GM21526 (cell line): ENCODE measurements around the gene PUM1.

ENCODE experiments used
- ATAC-seq: cut with Tn5 transposase; IDR thresholded peaks from one replicate; pipeline ENCODE4 v1.9.1; 2021; ENCODE audit warnings: moderate library complexity; ENCODE audit not compliant: unreplicated experiment, low FRiP score

The PUM1 gene

DNA sequence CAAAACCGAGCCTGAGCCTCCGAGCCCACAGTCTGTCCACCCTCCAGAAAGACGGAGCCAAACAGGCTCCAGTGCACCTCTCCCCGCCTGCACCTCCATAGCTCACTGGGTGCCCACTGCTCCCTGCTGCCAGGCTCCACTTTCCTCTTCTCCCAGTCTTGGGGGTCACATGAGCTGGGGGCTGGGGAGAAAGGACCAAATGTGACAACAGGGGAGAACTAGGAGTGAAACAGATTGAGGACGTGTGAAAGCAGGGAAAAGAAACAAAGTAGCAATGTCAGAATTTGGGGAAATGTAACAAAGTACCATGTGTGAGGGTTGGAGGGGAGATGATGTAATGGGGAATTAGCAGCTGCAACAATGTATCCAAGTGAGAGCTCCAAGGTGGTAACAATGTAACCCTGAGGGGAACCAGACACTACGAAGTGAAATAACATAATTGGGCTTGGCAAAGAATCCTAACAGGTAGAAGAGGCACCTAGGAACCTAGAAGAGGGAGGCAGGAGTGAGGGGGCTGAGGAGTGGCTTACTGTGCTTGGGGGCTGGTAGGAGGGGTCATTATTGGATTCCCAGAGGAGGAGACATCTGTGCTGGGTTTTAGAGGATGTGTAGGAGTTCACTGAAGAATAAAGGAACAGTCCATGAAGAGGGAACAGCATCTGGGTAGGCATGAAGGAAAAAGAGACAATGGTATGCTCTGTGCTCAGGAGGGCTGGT, 169.4 kb downstream of the PUM1 start:
- ATAC-seq: no peak

DNA sequence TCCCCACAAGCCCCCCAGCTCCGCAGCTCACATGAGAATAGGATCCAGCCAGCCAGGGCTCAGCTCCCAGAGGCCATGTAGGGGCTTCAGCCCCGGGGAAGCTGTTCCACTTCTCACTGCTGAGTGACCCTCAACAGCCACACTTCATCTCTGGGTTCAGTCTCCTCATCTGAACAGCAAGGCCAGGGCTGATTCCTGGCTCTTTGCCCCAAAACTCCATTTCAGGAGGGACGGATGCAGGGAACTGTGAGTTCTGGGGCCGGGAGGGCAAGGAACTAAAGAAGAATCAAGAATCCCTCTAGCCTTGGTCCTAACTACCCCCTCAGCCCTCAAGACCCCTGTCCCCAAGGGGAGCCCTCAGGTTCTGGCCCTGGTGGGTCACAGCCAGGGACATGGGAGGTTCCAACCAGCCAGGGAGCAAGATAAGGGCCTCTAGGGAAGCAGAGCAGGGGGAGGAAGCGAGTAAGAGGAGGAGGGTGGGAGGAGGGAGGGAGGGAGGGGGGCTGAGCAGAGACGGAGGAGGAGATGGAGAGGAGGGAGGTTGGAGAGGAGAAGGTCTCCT, 170.1 kb downstream of the PUM1 start:
- ATAC-seq: no peak

GRCh38 chr1:30894508-30894973, 171.0 kb downstream of the PUM1 start:
- no peak for ATAC-seq

DNA sequence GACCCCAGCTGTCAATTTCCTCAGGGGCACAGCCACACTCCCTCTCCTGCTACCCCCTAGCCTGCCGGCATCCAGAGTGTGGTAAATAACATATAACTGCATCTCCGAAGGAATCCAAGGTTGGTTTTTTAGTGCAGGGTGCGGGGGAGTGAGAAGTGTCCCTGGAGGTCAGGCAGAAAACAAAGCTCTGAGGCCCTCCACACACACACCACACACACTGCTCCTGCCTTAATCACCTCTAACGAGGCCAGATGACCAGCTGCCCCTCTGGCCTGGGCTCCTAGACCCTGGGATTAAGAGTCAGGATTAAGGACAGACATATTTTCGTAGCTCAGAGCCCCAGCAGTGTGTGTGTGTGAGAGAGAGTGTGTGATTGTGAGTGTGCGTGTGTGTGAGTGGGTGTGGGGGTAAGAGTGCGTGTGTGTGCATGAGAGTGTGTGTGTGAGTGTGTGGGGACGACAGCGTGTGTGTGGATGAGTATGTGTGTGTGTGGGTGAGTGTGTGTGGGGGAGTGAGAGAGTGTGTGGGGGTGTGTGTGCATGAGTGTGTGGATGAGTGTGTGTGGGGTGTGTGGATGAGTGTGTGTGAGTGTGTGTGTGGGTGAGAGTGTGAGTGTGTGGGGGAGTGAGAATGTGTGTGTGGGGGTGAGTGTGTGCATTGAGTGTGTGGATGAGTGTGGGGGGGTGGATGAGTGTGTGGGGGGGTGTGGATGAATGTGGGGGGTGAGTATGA, 171.6 kb downstream of the PUM1 start:
- ATAC-seq: no peak

GRCh38 chr1:30892671-30893073, 172.8 kb downstream of the PUM1 start:
- no peak for ATAC-seq

- ATAC-seq: no peak
Measured at GRCh38 chr1:30891227-30891552, 174.3 kb downstream of the PUM1 start.

DNA sequence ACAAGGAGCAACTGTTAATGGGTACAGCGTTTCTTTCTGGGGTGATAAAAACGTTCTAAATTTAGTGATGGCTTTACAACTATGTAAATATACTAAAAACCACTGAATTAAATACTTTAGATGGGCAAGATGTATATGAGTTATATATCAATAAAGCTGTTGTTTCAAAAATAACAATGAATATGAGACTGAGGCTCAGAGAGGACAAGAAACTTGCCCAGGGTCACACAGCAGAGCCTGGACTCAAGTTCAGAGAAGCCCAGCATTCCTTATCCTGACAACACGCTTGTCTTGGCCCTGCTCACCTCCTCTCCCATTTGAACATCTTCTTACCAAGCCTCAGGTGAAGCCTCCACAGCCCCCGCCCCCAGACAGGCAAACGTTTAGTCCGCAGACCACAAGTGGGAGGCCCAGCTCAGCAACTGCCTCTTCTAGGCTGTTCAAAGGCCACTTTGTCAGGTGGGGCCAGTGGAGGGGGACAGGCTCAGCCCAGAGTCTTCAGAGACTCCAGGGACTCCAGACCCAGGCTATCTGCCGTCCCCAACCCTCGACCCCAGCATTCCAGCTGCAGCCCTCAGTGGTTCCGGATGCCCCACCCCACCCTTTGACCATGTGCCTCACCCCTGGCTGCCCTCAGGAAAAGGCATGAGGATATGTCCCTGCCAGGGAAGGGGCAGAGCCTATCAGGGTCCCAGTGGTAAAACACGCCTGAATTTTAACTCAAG, 174.9 kb downstream of the PUM1 start:
- no peak for ATAC-seq

DNA sequence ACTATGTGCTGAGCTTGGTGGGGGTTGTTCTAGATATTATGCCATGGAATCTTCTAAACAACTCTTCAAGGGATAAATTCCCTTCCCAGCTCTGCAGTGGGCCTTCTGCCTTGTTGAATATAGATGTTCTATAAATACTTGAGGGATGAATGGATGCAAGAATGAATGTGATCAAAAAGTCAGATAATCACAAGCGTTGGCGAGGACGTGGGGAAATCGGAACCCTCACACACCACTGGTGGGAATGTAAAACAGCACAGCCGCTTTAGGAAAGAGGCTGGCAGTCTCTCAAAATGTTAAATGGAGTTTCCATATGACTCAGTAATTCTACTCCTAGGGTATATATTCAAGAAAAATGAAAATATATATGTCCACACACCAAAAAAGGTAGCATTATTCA, 176.0 kb downstream of the PUM1 start:
- ATAC-seq: no peak

- ATAC-seq: no peak
Measured at GRCh38 chr1:30888975-30889374, 176.5 kb downstream of the PUM1 start.

GRCh38 chr1:30888391-30888790, 177.1 kb downstream of the PUM1 start:
- ATAC-seq: no peak

GRCh38 chr1:30887485-30888315, 177.8 kb downstream of the PUM1 start:
- ATAC-seq: no peak

DNA sequence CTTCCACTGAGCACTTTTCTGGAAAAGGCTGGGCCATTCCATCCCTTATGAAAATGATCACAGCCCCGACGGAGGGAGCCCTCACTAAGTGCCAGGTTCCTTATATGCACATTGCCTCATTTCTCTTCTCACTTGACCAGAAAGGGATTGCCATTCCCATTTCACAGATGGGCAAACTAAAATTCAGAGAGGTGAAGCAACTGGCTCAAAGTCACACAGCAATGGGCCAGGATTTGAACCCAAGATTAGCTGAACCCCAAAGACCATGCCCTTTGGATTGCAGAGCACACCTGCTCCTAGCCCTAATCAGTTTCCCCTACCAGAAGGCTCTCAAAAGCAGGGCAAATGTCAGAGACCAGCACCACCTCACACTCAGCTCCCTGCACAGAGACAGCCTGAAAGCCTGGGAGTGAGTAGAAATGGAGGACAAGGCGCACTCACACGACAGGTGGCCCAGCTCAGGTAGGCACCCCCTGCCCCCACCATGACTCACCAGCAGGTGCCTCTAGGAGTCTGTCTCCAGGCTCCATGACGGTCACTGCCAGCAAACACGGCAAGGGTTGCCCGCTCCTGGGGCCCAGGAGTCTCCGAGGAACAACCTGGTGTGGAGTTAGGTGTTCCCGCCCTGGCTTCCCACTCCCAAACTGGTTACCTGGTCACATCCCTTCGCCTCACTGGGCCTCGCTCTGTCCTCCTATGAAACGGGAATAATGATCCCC, 178.6 kb downstream of the PUM1 start:
- no peak for ATAC-seq

- no peak for ATAC-seq
Measured at GRCh38 chr1:30885570-30886522, 179.7 kb downstream of the PUM1 start.

DNA sequence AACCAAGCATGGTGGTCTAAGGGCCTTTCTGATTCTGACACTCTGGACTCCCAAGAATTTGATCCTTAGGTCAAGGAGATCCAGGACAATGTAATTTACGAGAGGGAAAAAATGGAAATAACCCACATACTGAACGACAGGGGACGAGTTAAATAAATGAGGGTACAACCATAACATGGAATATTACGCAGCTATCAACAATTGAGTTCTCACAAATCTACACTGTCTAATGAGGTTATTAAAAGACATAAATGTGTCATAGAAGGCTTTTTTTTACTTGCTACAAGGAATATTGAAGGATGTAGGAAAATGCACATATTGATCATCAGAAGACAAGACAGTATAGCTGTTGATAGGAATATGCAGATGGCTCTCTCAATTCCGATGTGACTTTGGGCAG, 180.8 kb downstream of the PUM1 start:
- ATAC-seq: no peak

DNA sequence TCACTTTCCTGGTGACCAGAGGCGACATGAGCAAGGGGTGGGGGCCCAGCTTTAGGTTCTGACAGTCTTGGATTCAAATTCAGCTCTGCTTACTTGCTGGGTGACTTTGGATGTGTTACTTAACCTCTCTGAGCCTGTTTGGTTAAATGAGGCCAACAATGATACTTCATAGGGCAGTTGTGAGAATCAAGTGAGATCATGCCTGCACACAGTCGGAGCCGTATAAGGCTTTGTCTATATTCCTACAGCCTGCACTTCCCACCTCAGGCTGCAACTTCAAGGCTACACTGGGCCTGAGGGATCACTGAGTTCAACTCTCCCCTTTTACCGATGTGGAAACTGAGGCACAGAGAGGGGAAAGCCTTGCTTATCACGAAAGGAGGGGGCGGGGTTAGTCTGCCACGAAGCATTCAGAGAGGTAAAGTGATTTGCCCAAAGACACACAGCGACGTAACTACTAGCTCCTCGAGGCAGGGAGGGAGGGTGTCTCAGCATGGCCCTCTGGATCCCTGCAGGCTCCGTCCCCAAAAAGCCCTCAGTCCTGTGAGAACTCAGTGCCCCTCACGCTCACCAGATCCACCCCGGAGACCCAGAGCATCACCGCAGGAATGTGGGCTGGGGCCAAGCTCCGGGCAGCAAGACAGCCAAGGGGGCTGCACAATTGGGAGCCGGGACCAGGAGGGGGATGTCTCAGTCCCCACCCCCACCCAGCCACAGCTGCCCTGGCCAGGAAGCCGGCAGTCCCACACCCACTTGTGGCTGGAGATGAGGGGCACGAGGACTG, 181.9 kb downstream of the PUM1 start:
- ATAC-seq: no peak

DNA sequence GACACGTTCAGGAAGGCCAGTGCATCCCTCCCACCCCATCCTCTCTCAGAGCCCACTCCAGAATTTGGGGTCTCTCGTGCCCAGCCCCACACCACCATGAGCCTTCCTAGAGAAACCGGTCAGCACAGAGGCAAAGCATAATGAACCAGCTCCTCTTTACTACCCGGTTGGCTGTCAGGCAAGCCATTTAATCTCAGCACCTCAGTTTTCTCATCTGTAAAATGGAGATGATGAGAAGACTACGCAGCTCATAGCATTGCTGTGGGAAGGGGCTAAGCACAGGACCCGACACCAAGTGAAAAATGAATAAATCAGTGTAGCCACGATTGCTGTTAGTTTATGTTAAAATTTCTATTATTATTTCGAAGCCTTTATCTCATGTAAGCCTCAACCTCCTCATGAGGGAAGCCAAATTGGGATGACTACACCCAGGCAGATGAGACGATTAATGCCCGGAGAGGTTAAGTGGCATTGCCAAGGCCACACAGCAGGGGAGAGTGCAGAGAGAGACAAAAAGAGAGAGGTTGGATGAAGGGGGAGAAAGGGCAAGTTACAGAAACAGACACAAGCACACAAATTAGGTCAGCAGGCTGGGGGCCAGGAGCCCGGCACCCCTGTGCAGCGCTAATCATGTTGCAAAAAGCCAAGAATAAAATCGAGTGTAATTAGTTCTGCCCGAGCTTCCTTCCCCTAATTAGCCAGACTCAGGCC, 182.7 kb downstream of the PUM1 start:
- no peak for ATAC-seq
